Aorta (tissue), 5 donors: Measurements from ENCODE around the gene PNPO. TPM values are rescaled to one million over a fixed set of nuclear protein-coding genes. Genes with fewer than 3 reads are reported as not detected.
A peak's percentile ranks its signal among the peaks of the same experiment; 100 is the strongest.

Experiments used
- ATAC-seq: fragments of 200-7000 bp; cut with Tn5 transposase; one replicate; pipeline ENCODE4 v1.9.1; 2022; ENCODE audit warnings: moderate library complexity; ENCODE audit not compliant: low FRiP score
- DNase-seq, 2 donors: peaks; one replicate each; pipeline ENCODE4 v3.0.0-alpha.2; 2020
- H3K27ac ChIP-seq, 2 donors: one replicate each; pipeline ENCODE4 v1.5.1; 2013; ENCODE audit warnings: low read length in 2 of 2, mild to moderate bottlenecking in 2 of 2, moderate library complexity in 2 of 2, control low read depth in 1 of 2, inconsistent platforms in 1 of 2, low read depth in 1 of 2
- H3K27me3 ChIP-seq, 2 donors: one replicate each; pipeline ENCODE4 v1.6.1; 2013; ENCODE audit warnings: control low read depth in 1 of 2, low read length in 1 of 2, mild to moderate bottlenecking in 1 of 2, moderate library complexity in 1 of 2; ENCODE audit not compliant: insufficient read depth in 2 of 2, control insufficient read depth in 1 of 2
- H3K36me3 ChIP-seq, 2 donors: one replicate each; pipeline ENCODE4 v1.6.1; 2013; ENCODE audit warnings: control low read depth in 1 of 2, low read length in 1 of 2, mild to moderate bottlenecking in 1 of 2; ENCODE audit not compliant: insufficient read depth in 2 of 2, control insufficient read depth in 1 of 2
- H3K4me1 ChIP-seq, 2 donors: one replicate each; pipeline ENCODE4 v1.6.1; 2013; ENCODE audit warnings: low read length in 2 of 2, control low read depth in 1 of 2, mild to moderate bottlenecking in 1 of 2, moderate library complexity in 1 of 2; ENCODE audit not compliant: insufficient read depth in 2 of 2, control insufficient read depth in 1 of 2
- H3K4me3 ChIP-seq, 2 donors: one replicate each; pipeline ENCODE4 v1.5.1; 2013; ENCODE audit warnings: low read length in 2 of 2, control low read depth in 1 of 2, mild to moderate bottlenecking in 1 of 2
- H3K9me3 ChIP-seq: one replicate; pipeline ENCODE4 v1.6.1; 2013; ENCODE audit warnings: mild to moderate bottlenecking, low read length; ENCODE audit not compliant: control insufficient read depth
- WGBS, 2 donors: extraction: QIAGEN DNeasy Blood & Tissue Kit; methylation state at CpG; one replicate each; pipeline ENCODE4 v1.1.7; 2013; 5-methylcytosine and 5-hydroxymethylcytosine counted together
- intact Hi-C, 2 donors: fragments of 100-400 bp; cut with DNase I; formaldehyde crosslinking; loops; one replicate each; pipeline versions ENCODE4 v1.14.2 to v1.15.0; 2022
- polyA plus RNA-seq, 2 donors: library from polyadenylated mRNA; stranded (reverse); fragments of 200-250 nt; gene quantifications; one replicate each; pipeline ENCODE4 v1.2.3, GENCODE V29; 2013
- total RNA-seq, 2 donors: library from RNA; stranded (reverse); fragmentation: NEBNext Ultra II Directional; extraction: Animal tissue kit (Norgen Biotek cat#: 25700); gene quantifications; one replicate each; pipeline ENCODE4 v1.2.1, GENCODE V29; 2021
- donor health status: healthy with polysubstance abuse.
- donor health status: Bipolar disorder and iron deficiency.
- donor health status: DM: no; HTN: no; CAD: no.
- donor health status: DM: no; HTN: no; CAD: no.
- donor health status: DM: yes; HTN: yes; CAD: no.

PNPO gene
- total and polyA plus RNA-seq, 4 donors = 4.9 to 19.5 (median 10.6) TPM

DNA sequence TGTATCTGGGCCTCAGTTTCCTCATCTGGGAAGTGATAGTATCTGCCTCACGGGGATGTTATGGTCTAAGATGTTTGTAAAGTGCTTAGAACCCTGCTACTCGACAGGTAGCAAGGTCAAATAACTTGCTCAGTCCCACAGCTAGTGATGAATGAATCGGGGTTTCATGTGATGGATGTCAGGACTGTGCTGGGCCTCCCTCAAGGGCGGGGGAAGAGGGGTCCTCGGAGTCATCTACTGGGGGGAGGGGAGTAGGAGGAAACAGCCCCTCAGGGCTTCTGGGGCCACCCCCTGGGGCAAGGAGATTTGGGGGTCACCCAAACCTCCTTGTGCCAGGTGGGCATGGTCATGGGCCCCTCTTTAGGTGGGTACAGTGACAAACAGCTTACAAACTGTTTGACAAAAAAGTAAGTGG, 732 bp downstream of the PNPO start:
- Histone ChIP-seq H3K9me3 (no peaks in the 10 kb centered on the region), H3K4me3 (peak overlapping the region; percentile 71 to 82), H3K27me3 (no peaks in the 10 kb centered on the region), H3K36me3 (no peaks in the 10 kb centered on the region), H3K27ac (peak overlapping the region in 1 of 2 donors; percentile 5), H3K4me1 (no peaks in the 10 kb centered on the region)
- 4 to 6% methylated on average over 5 of the region's 5 CpGs for WGBS, 2 donors
- DNase-seq = peak in 1 of 2 donors; percentile 22
- intact Hi-C loops = loop anchor here in 1 of 2 donors (5.0 kb wide), 1 partner anchor 45 kb away; the partner anchor contains the start of gene SP2
- no peak for ATAC-seq

DNA sequence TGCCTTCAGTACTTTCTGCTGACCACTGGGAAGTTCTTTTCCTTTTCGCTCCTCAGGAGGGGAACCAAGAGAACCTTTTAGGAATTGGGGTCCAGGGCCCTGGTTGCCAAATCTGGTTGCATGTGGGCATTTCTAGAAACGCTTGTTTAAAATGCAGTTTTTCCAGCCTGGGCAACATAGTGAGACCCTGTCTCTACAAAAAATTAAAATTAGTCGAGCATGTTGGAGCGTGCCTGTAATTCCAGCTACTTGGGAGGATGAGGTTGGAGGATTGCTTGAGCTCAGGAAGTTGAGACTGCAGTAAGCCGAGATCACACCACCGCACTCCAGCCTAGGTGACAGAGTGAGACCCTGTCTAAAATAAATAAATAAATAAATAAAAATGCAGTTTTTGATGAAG, 1.2 kb downstream of the PNPO start:
- DNase-seq (no peak), ATAC-seq (no peak)
- 72% methylated on average over 6 of the region's 6 CpGs for WGBS, 2 donors
- H3K27me3 ChIP-seq = no peaks in the 10 kb centered on the region
- no peaks in the 10 kb centered on the region for H3K9me3 ChIP-seq
- no peaks in the 10 kb centered on the region for H3K4me1 ChIP-seq
- H3K27ac ChIP-seq = no peak overlapping the region
- H3K36me3 ChIP-seq = no peaks in the 10 kb centered on the region
- intact Hi-C loops = loop anchor here in 1 of 2 donors (5.0 kb wide), 1 partner anchor 45 kb away; the partner anchor contains the start of gene SP2
- H3K4me3 ChIP-seq = peak overlapping the region in 1 of 2 donors; percentile 71

DNA sequence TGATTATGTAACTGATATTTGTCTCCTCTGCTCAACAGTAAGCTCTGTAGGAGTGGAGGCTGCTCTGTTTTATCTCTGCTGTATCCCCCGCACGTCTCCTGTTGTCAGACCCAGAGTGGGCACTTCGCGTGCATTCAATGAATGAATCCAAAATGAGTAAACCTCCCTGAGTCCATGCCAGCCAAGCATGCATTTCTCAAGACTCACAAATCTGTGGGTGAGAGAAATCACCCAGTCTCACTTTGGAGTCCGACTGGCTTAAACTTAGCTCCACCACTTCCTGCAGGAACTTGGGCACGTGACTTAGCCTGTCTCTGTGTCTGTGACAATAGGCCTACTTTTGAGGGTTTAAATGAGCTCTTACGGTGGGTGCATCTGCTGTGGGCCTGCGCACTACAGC, 3.7 kb downstream of the PNPO start:
- DNase-seq = no peak
- H3K36me3 ChIP-seq = no peaks in the 10 kb centered on the region
- intact Hi-C loops = no loop called here
- H3K9me3 ChIP-seq = no peaks in the 10 kb centered on the region
- no peak for ATAC-seq
- no peaks in the 10 kb centered on the region for H3K4me1 ChIP-seq
- H3K27me3 ChIP-seq = no peaks in the 10 kb centered on the region
- H3K27ac ChIP-seq = peak overlapping the region in 1 of 2 donors; percentile 10
- no peak overlapping the region for H3K4me3 ChIP-seq
- 34 to 35% methylated on average over 8 of the region's 8 CpGs for WGBS, 2 donors

DNA sequence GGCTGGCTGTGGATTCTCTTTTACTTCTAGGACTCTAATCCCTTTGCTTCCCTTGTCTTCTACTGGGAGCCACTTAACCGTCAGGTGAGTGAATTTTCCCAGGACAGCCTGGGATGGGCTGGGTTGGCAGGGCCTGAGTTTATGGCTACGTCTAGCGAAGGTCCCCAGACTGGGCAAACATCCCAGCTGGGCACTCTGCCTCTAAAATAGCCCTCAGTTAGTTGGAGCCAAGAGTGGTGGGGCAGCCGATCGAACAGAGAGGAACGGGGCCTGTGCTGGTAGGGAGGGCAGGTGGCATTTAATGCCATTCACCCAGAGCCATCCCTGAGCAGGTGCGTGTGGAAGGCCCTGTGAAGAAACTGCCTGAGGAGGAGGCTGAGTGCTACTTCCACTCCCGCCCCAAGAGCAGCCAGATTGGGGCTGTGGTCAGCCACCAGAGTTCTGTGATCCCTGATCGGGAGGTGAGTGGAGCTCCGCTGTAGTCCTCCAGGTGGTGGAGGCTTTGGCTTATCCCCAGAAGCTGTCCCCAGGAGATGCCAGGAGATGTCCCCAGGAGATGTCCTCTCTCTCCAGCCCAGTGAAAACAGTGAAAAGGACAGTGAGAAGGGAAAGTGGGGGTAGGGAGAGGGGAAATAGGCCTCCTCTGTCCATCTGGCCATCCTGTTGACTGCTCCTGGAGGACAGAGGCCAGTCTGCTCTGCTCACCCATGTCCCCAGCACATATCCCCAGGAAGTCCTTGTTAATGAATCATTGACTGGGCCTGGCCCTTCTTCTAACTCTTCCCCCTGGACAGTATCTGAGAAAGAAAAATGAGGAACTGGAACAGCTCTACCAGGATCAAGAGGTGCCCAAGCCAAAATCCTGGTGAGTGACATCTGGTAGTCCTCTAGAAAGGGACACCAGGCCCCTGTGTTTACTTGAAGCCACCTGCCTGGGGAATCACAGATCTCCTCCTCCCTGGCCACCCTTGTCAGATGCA, 4.4 kb downstream of the PNPO start:
- Histone ChIP-seq H3K9me3 (no peaks in the 10 kb centered on the region), H3K27ac (no peak overlapping the region), H3K4me3 (no peak overlapping the region), H3K36me3 (no peaks in the 10 kb centered on the region), H3K4me1 (no peaks in the 10 kb centered on the region), H3K27me3 (no peaks in the 10 kb centered on the region)
- ATAC-seq (no peak), DNase-seq (no peak)
- WGBS, 2 donors = 33 to 37% methylated on average over 10 of the region's 10 CpGs
- intact Hi-C loops = loop anchor here (2.0 kb wide), 2 partner anchors 25 to 105 kb away; partner anchors contain the start of genes CDK5RAP3 (in 1 of the 2) and SCRN2 (in 1 of the 2)

DNA sequence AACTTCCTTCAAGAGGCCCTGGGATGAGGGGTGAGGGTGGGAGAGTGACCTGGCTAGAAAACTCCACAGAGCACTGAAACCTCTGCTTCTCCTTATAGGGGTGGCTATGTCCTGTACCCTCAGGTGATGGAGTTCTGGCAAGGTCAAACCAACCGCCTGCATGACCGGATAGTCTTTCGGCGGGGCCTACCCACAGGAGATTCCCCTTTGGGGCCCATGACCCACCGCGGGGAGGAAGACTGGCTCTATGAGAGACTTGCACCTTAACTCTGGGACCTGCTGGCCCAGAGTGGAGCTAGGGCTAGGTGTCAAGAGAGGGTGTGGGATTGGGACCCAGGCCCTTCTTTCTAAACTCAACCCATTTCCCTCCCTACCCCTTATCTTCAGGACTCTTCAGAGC, 5.1 kb downstream of the PNPO start:
- Histone ChIP-seq H3K27me3 (no peaks in the 10 kb centered on the region), H3K4me1 (no peaks in the 10 kb centered on the region), H3K9me3 (no peaks in the 10 kb centered on the region), H3K4me3 (no peak overlapping the region), H3K27ac (no peak overlapping the region), H3K36me3 (no peaks in the 10 kb centered on the region)
- no peak for DNase-seq
- ATAC-seq = no peak
- 85 to 87% methylated on average over 6 of the region's 6 CpGs for WGBS, 2 donors
- intact Hi-C loops = loop anchor here (2.0 kb wide), 2 partner anchors 24 to 106 kb away; partner anchors contain the start of genes CDK5RAP3 (in 1 of the 2) and SCRN2 (in 1 of the 2)

GRCh38 chr17:47946929-47947397, 5.6 kb downstream of the PNPO start:
- intact Hi-C loops = loop anchor here (2.0 kb wide), 2 partner anchors 24 to 106 kb away; partner anchors contain the start of genes CDK5RAP3 (in 1 of the 2) and SCRN2 (in 1 of the 2)
- Histone ChIP-seq H3K9me3 (no peaks in the 10 kb centered on the region), H3K27ac (no peak overlapping the region), H3K27me3 (no peaks in the 10 kb centered on the region), H3K4me3 (no peak overlapping the region), H3K4me1 (no peaks in the 10 kb centered on the region), H3K36me3 (no peaks in the 10 kb centered on the region)
- DNase-seq (peak; percentile 80 to 86), ATAC-seq (peak; percentile 75)
- 25% methylated on average over 2 of the region's 2 CpGs for WGBS, 2 donors

GRCh38 chr17:47948706-47949196, 7.4 kb downstream of the PNPO start:
- intact Hi-C loops = no loop called here
- ATAC-seq = no peak

GRCh38 chr17:47949197-47949759, 7.9 kb downstream of the PNPO start:
- Histone ChIP-seq H3K27me3 (no peaks in the 10 kb centered on the region), H3K4me1 (no peaks in the 10 kb centered on the region), H3K9me3 (no peaks in the 10 kb centered on the region), H3K27ac (no peak overlapping the region), H3K36me3 (peaks cover 0 to 2% of the 10 kb centered on the region in 2 donors), H3K4me3 (no peak overlapping the region)
- DNase-seq (peak; percentile 95 to 97), ATAC-seq (peak; percentile 91)
- intact Hi-C loops = no loop called here
- 3% methylated on average over 22 of the region's 22 CpGs for WGBS, 2 donors

More at GRCh38 chr17:47948706-47949196, 7.4 kb downstream of the PNPO start:
- Histone ChIP-seq H3K4me1 (no peaks in the 10 kb centered on the region), H3K36me3 (peaks cover 0 to 1% of the 10 kb centered on the region in 2 donors), H3K27me3 (no peaks in the 10 kb centered on the region), H3K4me3 (no peak overlapping the region), H3K27ac (no peak overlapping the region), H3K9me3 (no peaks in the 10 kb centered on the region)
- 19% methylated on average over 5 of the region's 5 CpGs for WGBS, 2 donors
- no peak for DNase-seq
